ENCODE results near the gene NMT2. TPM values are rescaled to one million over a fixed set of nuclear protein-coding genes. Genes with fewer than 3 reads are reported as not detected.
A peak's percentile ranks its signal among the peaks of the same experiment; 100 is the strongest.

Gene NMT2
- total RNA-seq, 1 donor from 2014 or later = 17.4 TPM

- Mint-ChIP-seq H3K36me3 (ENCODE audit: unreplicated experiment) (peaks cover 13% of the 10 kb centered on the region), H3K4me3 (ENCODE audit: unreplicated experiment) (no peak overlapping the region), H3K9me3 (ENCODE audit: unreplicated experiment) (no peaks in the 10 kb centered on the region), H3K4me1 (ENCODE audit: unreplicated experiment) (no peaks in the 10 kb centered on the region), H3K27ac (ENCODE audit: unreplicated experiment) (no peak overlapping the region), H3K27me3 (ENCODE audit: unreplicated experiment) (no peaks in the 10 kb centered on the region)
- DNase-seq (ENCODE audit: extremely low spot score, unreplicated experiment) = no peak
- no peak for TF ChIP-seq CTCF (IDR thresholded peaks at IDR 0.05)
These were observed 54.7 kb downstream of the NMT2 start for GRCh38 chr10:15113766-15114165.

GRCh38 chr10:15112657-15113056 is 55.8 kb downstream of the NMT2 start:
- H3K27ac Mint-ChIP-seq (ENCODE audit: unreplicated experiment) = no peak overlapping the region
- no peaks in the 10 kb centered on the region for H3K27me3 Mint-ChIP-seq (ENCODE audit: unreplicated experiment)
- DNase-seq (ENCODE audit: extremely low spot score, unreplicated experiment) = no peak
- H3K9me3 Mint-ChIP-seq (ENCODE audit: unreplicated experiment) = no peaks in the 10 kb centered on the region
- no peak for TF ChIP-seq CTCF (IDR thresholded peaks at IDR 0.05)
- peaks cover 5% of the 10 kb centered on the region for H3K4me1 Mint-ChIP-seq (ENCODE audit: unreplicated experiment)
- peaks cover 17% of the 10 kb centered on the region for H3K36me3 Mint-ChIP-seq (ENCODE audit: unreplicated experiment)
- H3K4me3 Mint-ChIP-seq (ENCODE audit: unreplicated experiment) = no peak overlapping the region

GRCh38 chr10:15106352-15107013 is 62.0 kb downstream of the NMT2 start:
- H3K4me3 Mint-ChIP-seq (ENCODE audit: unreplicated experiment) = no peak overlapping the region
- H3K4me1 Mint-ChIP-seq (ENCODE audit: unreplicated experiment) = peaks cover 14% of the 10 kb centered on the region
- TF ChIP-seq CTCF (IDR thresholded peaks at IDR 0.05) = peak; percentile 96
- peaks cover 25% of the 10 kb centered on the region for H3K36me3 Mint-ChIP-seq (ENCODE audit: unreplicated experiment)
- peak; percentile 91 for DNase-seq (ENCODE audit: extremely low spot score, unreplicated experiment)
- H3K27me3 Mint-ChIP-seq (ENCODE audit: unreplicated experiment) = no peaks in the 10 kb centered on the region
- H3K9me3 Mint-ChIP-seq (ENCODE audit: unreplicated experiment) = no peaks in the 10 kb centered on the region
- H3K27ac Mint-ChIP-seq (ENCODE audit: unreplicated experiment) = peak overlapping the region; percentile 72

GRCh38 chr10:15103513-15103912 is 65.0 kb downstream of the NMT2 start:
- TF ChIP-seq CTCF (IDR thresholded peaks at IDR 0.05) = no peak
- Mint-ChIP-seq H3K4me1 (ENCODE audit: unreplicated experiment) (peaks cover 19% of the 10 kb centered on the region), H3K27me3 (ENCODE audit: unreplicated experiment) (no peaks in the 10 kb centered on the region), H3K27ac (ENCODE audit: unreplicated experiment) (no peak overlapping the region), H3K4me3 (ENCODE audit: unreplicated experiment) (no peak overlapping the region), H3K36me3 (ENCODE audit: unreplicated experiment) (peaks cover 24% of the 10 kb centered on the region), H3K9me3 (ENCODE audit: unreplicated experiment) (no peaks in the 10 kb centered on the region)
- no peak for DNase-seq (ENCODE audit: extremely low spot score, unreplicated experiment)

GRCh38 chr10:15099886-15100285 is 68.6 kb downstream of the NMT2 start:
- no peak for DNase-seq (ENCODE audit: extremely low spot score, unreplicated experiment)
- H3K4me1 Mint-ChIP-seq (ENCODE audit: unreplicated experiment) = peaks cover 18% of the 10 kb centered on the region
- no peaks in the 10 kb centered on the region for H3K27me3 Mint-ChIP-seq (ENCODE audit: unreplicated experiment)
- peaks cover 11% of the 10 kb centered on the region for H3K36me3 Mint-ChIP-seq (ENCODE audit: unreplicated experiment)
- no peak overlapping the region for H3K4me3 Mint-ChIP-seq (ENCODE audit: unreplicated experiment)
- peak overlapping the region; percentile 23 for H3K27ac Mint-ChIP-seq (ENCODE audit: unreplicated experiment)
- TF ChIP-seq CTCF (IDR thresholded peaks at IDR 0.05) = no peak
- H3K9me3 Mint-ChIP-seq (ENCODE audit: unreplicated experiment) = no peaks in the 10 kb centered on the region

All from osteocyte (in vitro differentiated cells).